ENCODE measurements around the gene KDM4C.

Gene KDM4C

GRCh38 chr9:7094576-7094975, 336.8 kb downstream of the KDM4C start:
- Histone ChIP-seq H3K4me3 (ENCODE audit: low read depth, low read length, poor library complexity, severe bottlenecking) (no peak overlapping the region), H3K9me3 (ENCODE audit: low read length) (0 out of 2 replicates have a peak, but pooled peaks cover 3% of the 10 kb centered on the region), H3K4me1 (ENCODE audit: insufficient read depth, low read length, severe bottlenecking) (peaks cover 12% of the 10 kb centered on the region), H3F3A (ENCODE audit: insufficient read depth, low read length) (no peaks in the 10 kb centered on the region), H3K4me2 (ENCODE audit: low read length) (no peak overlapping the region), H2AFZ (ENCODE audit: low read length) (no peak overlapping the region), H3K79me2 (ENCODE audit: insufficient read depth, low read length) (no peaks in the 10 kb centered on the region), H3K36me3 (ENCODE audit: insufficient read depth, low read length) (no peaks in the 10 kb centered on the region), H3K9ac (ENCODE audit: low read length) (no peak overlapping the region), H3K27ac (ENCODE audit: low read depth, low read length, poor library complexity, severe bottlenecking) (peak overlapping the region; percentile 50), H3K27me3 (ENCODE audit: insufficient read depth, low read length) (no peaks in the 10 kb centered on the region), H3K9me2 (ENCODE audit: low read depth, low read length) (no peaks in the 10 kb centered on the region), H4K20me1 (ENCODE audit: insufficient read depth, low read length) (no peaks in the 10 kb centered on the region)
- TF ChIP-seq EZH2 (IDR thresholded peaks at IDR 0.05; ENCODE audit: borderline replicate concordance, low read length) = no peak
- TF ChIP-seq CTCF (IDR thresholded peaks at IDR 0.05; ENCODE audit: low read length) = no peak

GRCh38 chr9:7095058-7095457, 337.3 kb downstream of the KDM4C start:
- Histone ChIP-seq H3K9ac (ENCODE audit: low read length) (no peak overlapping the region), H3K4me3 (ENCODE audit: low read depth, low read length, poor library complexity, severe bottlenecking) (no peak overlapping the region), H2AFZ (ENCODE audit: low read length) (no peak overlapping the region), H3K9me3 (ENCODE audit: low read length) (0 out of 2 replicates have a peak, but pooled peaks cover 3% of the 10 kb centered on the region), H4K20me1 (ENCODE audit: insufficient read depth, low read length) (no peaks in the 10 kb centered on the region), H3K79me2 (ENCODE audit: insufficient read depth, low read length) (no peaks in the 10 kb centered on the region), H3K4me1 (ENCODE audit: insufficient read depth, low read length, severe bottlenecking) (peaks cover 12% of the 10 kb centered on the region), H3K27me3 (ENCODE audit: insufficient read depth, low read length) (no peaks in the 10 kb centered on the region), H3K4me2 (ENCODE audit: low read length) (no peak overlapping the region), H3F3A (ENCODE audit: insufficient read depth, low read length) (no peaks in the 10 kb centered on the region), H3K9me2 (ENCODE audit: low read depth, low read length) (no peaks in the 10 kb centered on the region), H3K27ac (ENCODE audit: low read depth, low read length, poor library complexity, severe bottlenecking) (peak overlapping the region; percentile 50), H3K36me3 (ENCODE audit: insufficient read depth, low read length) (no peaks in the 10 kb centered on the region)
- no peak for TF ChIP-seq EZH2 (IDR thresholded peaks at IDR 0.05; ENCODE audit: borderline replicate concordance, low read length)
- TF ChIP-seq CTCF (IDR thresholded peaks at IDR 0.05; ENCODE audit: low read length) = no peak

GRCh38 chr9:7097040-7097715, 339.4 kb downstream of the KDM4C start:
- TF ChIP-seq EZH2 (IDR thresholded peaks at IDR 0.05; ENCODE audit: borderline replicate concordance, low read length) (no peak), CTCF (IDR thresholded peaks at IDR 0.05; ENCODE audit: low read length) (no peak)
- Histone ChIP-seq H3K9ac (ENCODE audit: low read length) (no peak overlapping the region), H3K4me1 (ENCODE audit: insufficient read depth, low read length, severe bottlenecking) (peaks cover 12% of the 10 kb centered on the region)

More at GRCh38 chr9:7097040-7097715, 339.4 kb downstream of the KDM4C start:
- Histone ChIP-seq H3K27ac (ENCODE audit: low read depth, low read length, poor library complexity, severe bottlenecking) (no peak overlapping the region), H3K4me3 (ENCODE audit: low read depth, low read length, poor library complexity, severe bottlenecking) (no peak overlapping the region), H3K9me2 (ENCODE audit: low read depth, low read length) (no peaks in the 10 kb centered on the region), H3K9me3 (ENCODE audit: low read length) (0 out of 2 replicates have a peak, but pooled peaks cover 3% of the 10 kb centered on the region), H3F3A (ENCODE audit: insufficient read depth, low read length) (no peaks in the 10 kb centered on the region), H3K79me2 (ENCODE audit: insufficient read depth, low read length) (no peaks in the 10 kb centered on the region), H2AFZ (ENCODE audit: low read length) (no peak overlapping the region), H3K27me3 (ENCODE audit: insufficient read depth, low read length) (no peaks in the 10 kb centered on the region), H4K20me1 (ENCODE audit: insufficient read depth, low read length) (no peaks in the 10 kb centered on the region), H3K36me3 (ENCODE audit: insufficient read depth, low read length) (no peaks in the 10 kb centered on the region), H3K4me2 (ENCODE audit: low read length) (no peak overlapping the region)
